NCI-H460 (cell line): ENCODE results near the gene PRKRIP1. TPM values are rescaled to one million over a fixed set of nuclear protein-coding genes. Genes with fewer than 3 reads are reported as not detected.
A peak's percentile ranks its signal among the peaks of the same experiment; 100 is the strongest.

ENCODE experiments used
- DNase-seq: peaks from one replicate; pipeline ENCODE4 v3.0.0-alpha.2; 2016; ENCODE audit warnings: low read depth; ENCODE audit errors: extremely low read depth
- total RNA-seq: library from RNA; depleted of rRNA; stranded (reverse); fragments of >200 nt; shearing (Covaris generic); gene quantifications from 2 replicates; pipeline ENCODE4 v1.2.3, GENCODE V29; 2014

The PRKRIP1 gene
- total RNA-seq, 1 experiment from 2014 or later: 17.4 TPM

- DNase-seq: no peak
These were observed 30.8 kb downstream of the PRKRIP1 start for GRCh38 chr7:102427019-102427405.

DNA sequence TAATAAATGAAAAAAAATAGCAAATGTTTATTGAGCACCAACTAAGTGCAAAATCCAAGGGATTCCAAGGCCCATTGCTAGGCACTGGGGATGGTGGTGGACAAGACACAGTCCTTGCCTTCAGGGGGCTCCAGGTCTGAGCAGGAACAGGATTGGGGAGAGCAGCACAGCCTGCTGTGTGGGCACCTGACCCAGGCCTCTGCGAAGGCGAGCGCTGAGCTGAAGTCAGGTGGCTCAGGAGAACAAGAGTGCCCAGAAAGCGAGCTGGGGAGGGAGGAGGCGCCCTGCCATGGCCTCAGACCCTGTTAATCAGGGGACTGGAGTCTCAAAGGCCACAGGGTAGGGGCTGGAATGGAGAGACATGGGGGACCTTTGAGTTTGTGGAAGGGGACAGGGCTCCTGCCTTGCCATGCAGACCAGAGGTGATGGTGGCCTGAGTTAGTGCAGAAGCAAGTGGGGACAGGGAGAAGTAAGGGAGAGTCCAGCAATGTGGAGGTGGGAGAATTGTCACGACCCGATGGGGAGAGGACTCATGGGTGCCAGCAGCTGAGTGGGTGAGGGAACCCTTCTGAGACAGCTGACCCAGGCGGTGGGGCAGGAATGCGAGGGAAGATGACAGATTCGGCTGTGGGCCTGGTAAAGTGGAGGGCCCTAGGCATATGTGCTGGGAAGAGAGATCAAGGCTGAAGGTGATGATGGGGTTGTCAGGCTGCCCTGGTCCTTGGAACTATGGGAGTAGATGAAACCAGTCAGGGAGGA is 33.2 kb downstream of the PRKRIP1 start:
- DNase-seq: no peak

DNA sequence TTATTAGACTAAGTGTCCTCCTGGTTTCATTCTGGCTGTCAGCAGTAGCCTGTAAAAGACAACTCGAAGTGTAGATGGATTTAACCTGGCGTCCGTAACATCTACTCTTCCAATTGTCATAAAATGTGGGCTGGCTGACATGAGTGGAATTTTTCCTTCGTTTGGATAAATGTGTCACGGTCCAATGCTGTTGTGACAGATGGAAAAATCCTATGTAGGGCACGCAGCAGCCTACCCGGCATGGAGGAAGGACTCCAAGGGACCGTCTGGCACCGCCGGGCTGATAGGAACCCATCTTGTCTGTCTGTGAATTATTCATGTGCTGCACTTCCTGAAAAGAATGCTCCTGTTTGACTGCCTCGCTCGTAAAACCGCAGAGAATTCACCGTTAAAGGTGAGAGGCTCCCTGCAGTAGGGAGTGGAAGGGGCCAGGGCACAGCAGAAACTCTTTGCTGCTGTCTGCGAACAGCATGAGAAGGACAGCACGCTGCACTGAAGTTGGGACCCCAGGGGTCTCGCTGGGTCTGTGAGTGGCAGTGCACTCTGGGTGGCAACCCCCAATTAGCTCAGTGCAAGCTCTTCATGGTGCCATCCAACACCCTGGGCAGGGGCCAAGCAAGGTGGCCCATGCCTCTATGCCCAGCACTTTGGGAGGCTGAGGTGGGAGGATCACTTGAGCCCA is 35.6 kb downstream of the PRKRIP1 start:
- DNase-seq: no peak

- no peak for DNase-seq
These were observed 36.5 kb downstream of the PRKRIP1 start for GRCh38 chr7:102432442-102433218.

- peak; percentile 47 for DNase-seq
These were observed 37.3 kb downstream of the PRKRIP1 start, which contains the start of gene ORAI2 for GRCh38 chr7:102433219-102434038. TSS of gene ORAI2 (plus strand) at chr7:102433575. CDS start at chr7:102438957, 5,382 bp downstream.

DNA sequence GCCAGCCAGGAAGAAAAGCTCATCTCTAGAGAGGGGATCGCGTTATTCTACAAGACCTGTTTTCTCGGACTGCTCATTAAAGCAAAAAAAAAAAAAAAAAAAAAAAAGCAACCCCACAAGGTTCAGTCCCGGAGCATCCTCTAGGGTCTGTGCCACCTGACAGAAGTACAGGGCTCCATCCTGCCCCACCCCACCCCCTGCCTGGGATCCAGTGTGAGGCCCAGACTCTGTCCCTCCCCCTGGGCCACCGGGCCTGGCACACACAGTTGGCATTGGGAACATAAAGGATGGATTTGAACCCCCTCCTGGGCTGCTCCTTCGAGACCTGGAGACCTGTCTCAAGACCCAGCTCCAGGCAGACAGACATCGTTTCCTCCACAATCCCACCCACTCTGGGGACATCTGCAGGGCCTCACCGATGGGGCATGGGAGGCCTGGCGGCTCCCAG is 37.9 kb downstream of the PRKRIP1 start:
- no peak for DNase-seq

- no peak for DNase-seq
These were observed 40.0 kb downstream of the PRKRIP1 start for GRCh38 chr7:102436118-102436517.

- DNase-seq: no peak
These were observed 44.0 kb downstream of the PRKRIP1 start for GRCh38 chr7:102439963-102440795.

- DNase-seq: no peak
These were observed 49.0 kb downstream of the PRKRIP1 start for GRCh38 chr7:102444961-102445673.

DNA sequence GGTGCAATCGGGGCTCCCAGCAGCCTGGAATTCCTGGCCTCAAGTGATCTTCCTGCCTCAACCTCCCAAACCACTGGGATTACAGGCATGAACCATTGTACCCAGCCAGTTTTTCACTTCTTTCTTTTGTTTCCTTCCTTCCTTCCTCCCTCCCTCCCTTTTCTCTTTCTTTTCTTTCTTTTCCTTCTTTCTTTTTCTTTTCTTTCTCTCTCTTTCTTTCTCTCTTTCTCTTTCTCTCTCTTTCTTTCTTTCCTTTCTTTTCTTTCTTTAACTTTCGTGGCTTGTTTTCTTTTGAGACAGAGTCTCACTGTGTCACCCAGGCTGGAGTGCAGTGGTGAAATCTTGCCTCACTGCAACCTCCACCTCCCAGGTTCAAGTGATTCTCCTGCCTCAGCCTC is 49.5 kb downstream of the PRKRIP1 start:
- DNase-seq: no peak

DNA sequence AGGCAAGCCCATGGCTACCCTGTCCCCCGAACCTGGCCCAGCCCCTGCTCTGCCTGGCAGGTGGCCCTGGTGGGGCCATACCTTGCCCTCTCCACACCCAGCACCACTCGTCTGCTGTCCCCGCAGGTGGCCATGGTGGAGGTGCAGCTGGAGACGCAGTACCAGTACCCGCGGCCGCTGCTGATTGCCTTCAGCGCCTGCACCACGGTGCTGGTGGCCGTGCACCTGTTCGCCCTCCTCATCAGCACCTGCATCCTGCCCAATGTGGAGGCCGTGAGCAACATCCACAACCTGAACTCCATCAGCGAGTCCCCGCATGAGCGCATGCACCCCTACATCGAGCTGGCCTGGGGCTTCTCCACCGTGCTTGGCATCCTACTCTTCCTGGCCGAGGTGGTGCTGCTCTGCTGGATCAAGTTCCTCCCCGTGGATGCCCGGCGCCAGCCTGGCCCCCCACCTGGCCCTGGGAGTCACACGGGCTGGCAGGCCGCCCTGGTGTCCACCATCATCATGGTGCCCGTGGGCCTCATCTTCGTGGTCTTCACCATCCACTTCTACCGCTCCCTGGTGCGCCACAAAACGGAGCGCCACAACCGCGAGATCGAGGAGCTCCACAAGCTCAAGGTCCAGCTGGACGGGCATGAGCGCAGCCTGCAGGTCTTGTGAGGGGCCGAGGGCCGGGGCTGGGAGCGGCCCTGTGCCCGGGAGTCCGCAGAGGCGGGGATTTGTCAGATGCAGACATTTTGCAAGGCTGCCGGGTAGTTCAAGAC is 50.4 kb downstream of the PRKRIP1 start:
- no peak for DNase-seq

GRCh38 chr7:102447311-102447710 is 51.1 kb downstream of the PRKRIP1 start:
- no peak for DNase-seq

GRCh38 chr7:102449136-102449535 is 53.0 kb downstream of the PRKRIP1 start:
- DNase-seq: no peak

DNA sequence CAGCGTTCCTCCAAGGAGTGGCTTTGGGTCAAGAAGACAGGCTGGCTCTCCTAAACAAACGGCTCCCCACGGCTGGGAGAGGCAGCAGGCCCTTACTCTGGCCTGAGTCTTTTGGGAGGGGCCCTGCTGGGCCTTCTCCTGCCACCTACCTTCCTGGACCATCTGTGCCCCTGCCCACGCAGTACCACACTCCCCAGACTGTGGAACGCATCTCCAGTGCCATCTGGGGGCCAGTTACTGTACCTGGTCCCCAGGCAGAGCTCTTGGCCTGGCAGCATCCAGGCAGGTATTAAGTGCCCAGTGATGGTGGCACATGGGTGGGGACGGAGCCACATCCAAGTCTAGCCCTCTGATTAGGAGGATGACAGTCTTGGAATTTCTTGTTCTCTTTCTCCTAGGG is 54.1 kb downstream of the PRKRIP1 start:
- no peak for DNase-seq

- DNase-seq: no peak
These were observed 55.4 kb downstream of the PRKRIP1 start for GRCh38 chr7:102451371-102452054.

DNA sequence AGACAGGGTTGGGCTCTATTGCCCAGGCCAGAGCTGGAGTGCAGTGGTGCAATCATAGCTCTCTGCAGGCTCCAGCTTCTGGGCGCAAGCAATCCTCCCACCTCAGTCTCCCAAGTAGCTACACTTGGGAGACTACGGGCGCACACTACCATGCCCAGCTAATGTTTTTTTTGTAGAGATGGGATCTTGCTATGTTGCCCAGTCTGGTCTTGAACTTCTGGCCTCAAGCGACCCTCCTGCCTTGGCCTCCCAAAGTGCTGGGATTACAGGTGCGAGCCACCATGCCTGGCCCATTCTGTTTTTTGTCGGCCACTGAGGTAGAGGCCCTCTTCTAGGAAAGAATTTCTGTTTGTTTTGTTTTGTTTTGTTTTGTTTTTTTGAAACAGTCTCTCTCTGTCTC is 56.3 kb downstream of the PRKRIP1 start:
- no peak for DNase-seq

- DNase-seq: no peak
These were observed 57.2 kb downstream of the PRKRIP1 start for GRCh38 chr7:102453319-102453718.

GRCh38 chr7:102454468-102454867 is 58.3 kb downstream of the PRKRIP1 start:
- no peak for DNase-seq
